Tibial nerve (tissue), 4 donors: Measurements from ENCODE around the gene CRYBA1.
A peak's percentile ranks its signal among the peaks of the same experiment; 100 is the strongest.

Experiments used
- CTCF ChIP-seq, 5 experiments: fragments of 200-600 bp in 3 of 5; fragments of 450-650 bp in 2 of 5; sonication (generic) in 3 of 5; IDR thresholded peaks; one replicate each; pipeline ENCODE4 v1.5.1; 2016 to 2019; ENCODE audit warnings: antibody characterized with exemption in 5 of 5, mild to moderate bottlenecking in 3 of 5, moderate library complexity in 2 of 5
- EP300 ChIP-seq, 2 donors: sonication (generic); formaldehyde crosslinking; IDR thresholded peaks; one replicate each; pipeline ENCODE4 v1.6.1; 2017; ENCODE audit warnings: antibody characterized with exemption in 2 of 2, mild to moderate bottlenecking in 1 of 2
- POLR2A ChIP-seq, 2 donors: fragments of 450-650 bp; IDR thresholded peaks; one replicate each; pipeline ENCODE4 v1.6.1; 2017; ENCODE audit warnings: antibody characterized with exemption in 2 of 2, mild to moderate bottlenecking in 2 of 2, moderate library complexity in 2 of 2

DNA sequence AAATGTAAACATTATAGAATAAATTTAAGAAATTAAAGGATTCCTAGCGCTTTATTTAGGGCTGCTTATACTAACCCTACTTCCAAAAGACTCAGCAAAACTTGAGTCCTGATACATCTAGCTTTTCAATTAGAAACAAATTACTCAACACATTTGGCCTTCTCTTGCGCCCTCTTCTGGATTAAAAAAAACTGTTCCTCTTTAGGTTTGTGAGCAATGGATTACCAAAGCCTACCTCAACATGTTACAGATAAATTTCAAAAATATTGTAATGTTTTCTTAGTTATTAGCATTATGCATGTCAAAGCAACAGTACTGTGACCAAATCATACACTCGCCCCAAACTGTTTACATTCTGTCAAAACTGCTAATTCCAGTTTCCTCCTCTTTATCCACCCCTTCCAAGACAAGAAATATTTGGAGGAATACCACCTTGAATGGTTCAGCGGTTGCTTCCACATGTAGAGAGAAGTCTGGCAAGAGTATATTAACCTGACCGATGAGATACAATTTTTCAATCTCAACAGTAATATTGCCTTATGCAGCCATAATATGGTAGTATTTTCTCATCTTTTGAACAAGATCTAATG lies 44.6 kb downstream of the CRYBA1 start:
- TF ChIP-seq CTCF (IDR thresholded peaks at IDR 0.05) (peak; percentile 50 to 83 (median 62)), POLR2A (IDR thresholded peaks at IDR 0.05) (no peak), EP300 (IDR thresholded peaks at IDR 0.05) (peak in 1 of 2 donors; percentile 12)
